ENCODE data around the gene VAV3.

DNA sequence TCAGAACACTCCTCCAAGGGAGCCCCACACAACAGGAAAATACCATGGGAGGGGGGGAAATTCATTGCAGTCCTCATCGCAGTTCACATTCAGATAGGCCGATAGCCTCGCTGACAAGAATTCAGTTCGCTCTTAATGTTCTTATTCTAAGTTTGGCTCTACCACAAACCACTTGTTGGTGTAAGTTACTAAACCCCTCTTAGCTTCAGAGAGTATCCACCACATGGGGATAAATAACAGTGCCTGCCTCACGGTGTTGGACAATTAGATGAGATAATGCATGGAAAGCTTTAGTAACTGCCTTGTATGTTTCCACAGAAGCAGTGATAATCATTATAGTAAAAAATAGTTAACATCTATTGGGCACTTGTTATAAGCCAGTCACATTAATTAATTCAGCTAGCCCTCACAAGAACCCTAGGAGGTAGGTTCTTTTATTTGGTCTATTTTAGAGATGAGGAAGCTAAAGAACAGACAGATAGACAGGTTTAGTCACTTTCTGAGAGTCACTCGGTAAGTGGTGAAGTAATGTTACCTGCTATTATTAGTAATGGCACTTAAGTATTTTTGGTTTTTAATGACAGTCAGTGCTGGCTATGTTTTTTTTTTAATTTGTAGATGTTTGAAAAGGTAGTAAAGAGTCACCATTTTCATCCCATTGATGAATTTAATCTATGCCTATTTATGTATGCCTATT lies 10.1 kb downstream of the VAV3 start:
- TF ChIP-seq RAD21 (IDR thresholded peaks at IDR 0.05 in 1 of 2, conservative IDR thresholded peaks at IDR 0.05 in 1 of 2; ENCODE audit: low read depth in 2 of 2, low read length in 2 of 2) (no peak), TEAD4 (IDR thresholded peaks at IDR 0.05; ENCODE audit: low read depth, low read length) (no peak), SP1 (IDR thresholded peaks at IDR 0.05; ENCODE audit: low read depth, low read length) (no peak), POLR2AphosphoS5 (IDR thresholded peaks at IDR 0.05; ENCODE audit: low read depth, low read length) (no peak), GABPA (IDR thresholded peaks at IDR 0.05; ENCODE audit: borderline replicate concordance, insufficient read depth, low read length) (no peak), CHD2 (IDR thresholded peaks at IDR 0.05; ENCODE audit: low read length) (no peak), SUZ12 (IDR thresholded peaks at IDR 0.05; ENCODE audit: low read length) (no peak), SIN3A (conservative IDR thresholded peaks at IDR 0.05 in 1 of 2, IDR thresholded peaks at IDR 0.05 in 1 of 2; ENCODE audit: low read depth in 1 of 2, low read length in 2 of 2) (no peak), EP300 (IDR thresholded peaks at IDR 0.05; ENCODE audit: borderline replicate concordance in 1 of 2, low read depth in 2 of 2, low read length in 2 of 2) (no peak), POLR2A (IDR thresholded peaks at IDR 0.05; ENCODE audit: control extremely low read depth in 1 of 2, low read depth in 2 of 2, low read length in 2 of 2) (no peak), TCF12 (IDR thresholded peaks at IDR 0.05; ENCODE audit: low read depth, low read length) (no peak)
- TF ChIP-seq, protein P1, sequence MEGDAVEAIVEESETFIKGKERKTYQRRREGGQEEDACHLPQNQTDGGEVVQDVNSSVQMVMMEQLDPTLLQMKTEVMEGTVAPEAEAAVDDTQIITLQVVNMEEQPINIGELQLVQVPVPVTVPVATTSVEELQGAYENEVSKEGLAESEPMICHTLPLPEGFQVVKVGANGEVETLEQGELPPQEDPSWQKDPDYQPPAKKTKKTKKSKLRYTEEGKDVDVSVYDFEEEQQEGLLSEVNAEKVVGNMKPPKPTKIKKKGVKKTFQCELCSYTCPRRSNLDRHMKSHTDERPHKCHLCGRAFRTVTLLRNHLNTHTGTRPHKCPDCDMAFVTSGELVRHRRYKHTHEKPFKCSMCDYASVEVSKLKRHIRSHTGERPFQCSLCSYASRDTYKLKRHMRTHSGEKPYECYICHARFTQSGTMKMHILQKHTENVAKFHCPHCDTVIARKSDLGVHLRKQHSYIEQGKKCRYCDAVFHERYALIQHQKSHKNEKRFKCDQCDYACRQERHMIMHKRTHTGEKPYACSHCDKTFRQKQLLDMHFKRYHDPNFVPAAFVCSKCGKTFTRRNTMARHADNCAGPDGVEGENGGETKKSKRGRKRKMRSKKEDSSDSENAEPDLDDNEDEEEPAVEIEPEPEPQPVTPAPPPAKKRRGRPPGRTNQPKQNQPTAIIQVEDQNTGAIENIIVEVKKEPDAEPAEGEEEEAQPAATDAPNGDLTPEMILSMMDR (IDR thresholded peaks at IDR 0.05; ENCODE audit: control extremely low read depth in 1 of 3, insufficient read depth in 1 of 3, low read depth in 1 of 3, low read length in 3 of 3): no peak
